ENCODE results near the gene KCNS3.

The KCNS3 gene

GRCh38 chr2:17878281-17879136, at the start of gene KCNS3:
TSS of gene KCNS3 (plus strand) at chr2:17878667. CDS start at chr2:17931009, 52,342 bp downstream.
- no peak for DNase-seq

- peak; percentile 22 for DNase-seq
These were observed 48.1 kb upstream of the KCNS3 start for GRCh38 chr2:17830053-17831034.

- DNase-seq, result no peak
These were observed 43.0 kb upstream of the KCNS3 start for GRCh38 chr2:17835516-17835915.

- no peak for DNase-seq
These were observed 38.5 kb upstream of the KCNS3 start for GRCh38 chr2:17839959-17840358.

- no peak for DNase-seq
These were observed 35.0 kb upstream of the KCNS3 start for GRCh38 chr2:17843457-17843856.

GRCh38 chr2:17845806-17846205, 32.7 kb upstream of the KCNS3 start:
- no peak for DNase-seq

GRCh38 chr2:17846676-17847075, 31.8 kb upstream of the KCNS3 start:
- no peak for DNase-seq

GRCh38 chr2:17847236-17847635, 31.2 kb upstream of the KCNS3 start:
- DNase-seq, result no peak

GRCh38 chr2:17849275-17849674, 29.2 kb upstream of the KCNS3 start:
- DNase-seq, result no peak

GRCh38 chr2:17850151-17850550, 28.3 kb upstream of the KCNS3 start:
- DNase-seq, result no peak

- DNase-seq, result peak; percentile 9
These were observed 26.5 kb upstream of the KCNS3 start for GRCh38 chr2:17851731-17852585.

GRCh38 chr2:17853799-17854198, 24.7 kb upstream of the KCNS3 start:
- no peak for DNase-seq

- no peak for DNase-seq
These were observed 21.4 kb upstream of the KCNS3 start for GRCh38 chr2:17857021-17857420.

GRCh38 chr2:17858064-17858463, 20.4 kb upstream of the KCNS3 start:
- DNase-seq, result no peak

GRCh38 chr2:17863539-17863938, 14.9 kb upstream of the KCNS3 start:
- no peak for DNase-seq

- no peak for DNase-seq
These were observed 13.8 kb upstream of the KCNS3 start for GRCh38 chr2:17864676-17865075.

- DNase-seq, result no peak
These were observed 11.3 kb upstream of the KCNS3 start for GRCh38 chr2:17867133-17867532.

- no peak for DNase-seq
These were observed 9.3 kb upstream of the KCNS3 start for GRCh38 chr2:17869128-17869527.

GRCh38 chr2:17871639-17872038, 6.8 kb upstream of the KCNS3 start:
- DNase-seq, result no peak

GRCh38 chr2:17873021-17873420, 5.4 kb upstream of the KCNS3 start:
- no peak for DNase-seq

- no peak for DNase-seq
These were observed 1.9 kb upstream of the KCNS3 start for GRCh38 chr2:17876590-17876989.

- DNase-seq, result no peak
These were observed 621 bp upstream of the KCNS3 start for GRCh38 chr2:17877811-17878280.

All from CD4-positive, alpha-beta T cell treated with Interleukin-10 for 1 hour (primary cell).